Vagina (tissue), 2 donors: Measurements from ENCODE around the gene ZBTB47.

ENCODE experiments used
- POLR2AphosphoS5 ChIP-seq, 2 donors: sonication (generic); formaldehyde crosslinking; IDR thresholded peaks; one replicate each; pipeline ENCODE4 v1.9.0; 2017; ENCODE audit warnings: antibody characterized with exemption in 2 of 2, mild to moderate bottlenecking in 2 of 2, low read depth in 1 of 2; ENCODE audit not compliant: insufficient read depth in 1 of 2
- TF ChIP-seq, protein P1 (sequence below), 3 experiments: fragments of 450-650 bp in 2 of 3; fragments of 200-600 bp in 1 of 3; sonication (generic) in 1 of 3; IDR thresholded peaks; one replicate each; pipeline ENCODE4 v1.5.1; 2017 to 2019; ENCODE audit warnings: antibody characterized with exemption in 3 of 3, mild to moderate bottlenecking in 2 of 3, moderate library complexity in 2 of 3

DNA sequence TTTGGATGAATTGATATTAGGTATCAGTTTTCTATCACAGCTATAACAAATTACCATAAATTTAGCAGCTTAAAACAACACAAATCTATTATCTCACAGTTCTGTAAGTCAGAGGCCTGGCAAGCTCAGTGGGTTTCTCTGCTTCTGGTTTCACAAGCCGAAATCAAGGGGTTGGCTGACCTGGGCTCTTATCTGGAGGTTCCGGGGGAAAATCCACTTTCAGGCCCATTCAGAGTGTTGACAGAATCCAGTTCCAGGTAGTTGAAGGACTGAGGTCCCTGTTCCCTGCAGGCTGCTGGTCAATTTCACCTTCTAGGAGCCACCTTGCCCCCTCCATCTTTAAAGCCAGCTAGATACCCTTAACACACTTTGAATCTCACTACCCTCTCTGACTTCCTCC lies 60.2 kb downstream of the ZBTB47 start:
- no peak for TF ChIP-seq POLR2AphosphoS5 (IDR thresholded peaks at IDR 0.05; ENCODE audit: insufficient read depth in 1 of 2, low read depth in 1 of 2)
- TF ChIP-seq, protein P1, sequence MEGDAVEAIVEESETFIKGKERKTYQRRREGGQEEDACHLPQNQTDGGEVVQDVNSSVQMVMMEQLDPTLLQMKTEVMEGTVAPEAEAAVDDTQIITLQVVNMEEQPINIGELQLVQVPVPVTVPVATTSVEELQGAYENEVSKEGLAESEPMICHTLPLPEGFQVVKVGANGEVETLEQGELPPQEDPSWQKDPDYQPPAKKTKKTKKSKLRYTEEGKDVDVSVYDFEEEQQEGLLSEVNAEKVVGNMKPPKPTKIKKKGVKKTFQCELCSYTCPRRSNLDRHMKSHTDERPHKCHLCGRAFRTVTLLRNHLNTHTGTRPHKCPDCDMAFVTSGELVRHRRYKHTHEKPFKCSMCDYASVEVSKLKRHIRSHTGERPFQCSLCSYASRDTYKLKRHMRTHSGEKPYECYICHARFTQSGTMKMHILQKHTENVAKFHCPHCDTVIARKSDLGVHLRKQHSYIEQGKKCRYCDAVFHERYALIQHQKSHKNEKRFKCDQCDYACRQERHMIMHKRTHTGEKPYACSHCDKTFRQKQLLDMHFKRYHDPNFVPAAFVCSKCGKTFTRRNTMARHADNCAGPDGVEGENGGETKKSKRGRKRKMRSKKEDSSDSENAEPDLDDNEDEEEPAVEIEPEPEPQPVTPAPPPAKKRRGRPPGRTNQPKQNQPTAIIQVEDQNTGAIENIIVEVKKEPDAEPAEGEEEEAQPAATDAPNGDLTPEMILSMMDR (IDR thresholded peaks at IDR 0.05) = no peak
